Astrocyte (in vitro differentiated cells and primary cell): ENCODE results near the gene SSBP3. TPM values are rescaled to one million over a fixed set of nuclear protein-coding genes. Genes with fewer than 3 reads are reported as not detected.

ENCODE experiments used
- DNase-seq: peaks from one replicate; pipeline ENCODE4 v3.0.0-alpha.2; 2010; ENCODE audit warnings: low read depth
- FAIRE-seq: peaks from 2 replicates; lab custom pipeline; 2011; peaks lifted over from hg19 to GRCh38; lab: Jason Lieb, UNC
- H2AFZ ChIP-seq: 2 replicates; pipeline ENCODE4 v1.6.0; 2012; ENCODE audit warnings: low read depth, low read length, inconsistent platforms
- H3K27ac ChIP-seq: 2 replicates; pipeline ENCODE4 v1.5.1; 2011; ENCODE audit warnings: low read depth, low read length, inconsistent platforms
- H3K27me3 ChIP-seq: 2 replicates; pipeline ENCODE4 v1.6.0; 2011; ENCODE audit warnings: low read length, inconsistent platforms; ENCODE audit not compliant: insufficient read depth
- H3K36me3 ChIP-seq: 2 replicates; pipeline ENCODE4 v1.5.1; 2011; ENCODE audit warnings: low read length, inconsistent platforms; ENCODE audit not compliant: insufficient read depth
- H3K4me1 ChIP-seq: 2 replicates; pipeline ENCODE4 v1.5.1; 2011; ENCODE audit warnings: low read length, inconsistent platforms; ENCODE audit not compliant: insufficient read depth
- H3K4me2 ChIP-seq: 2 replicates; pipeline ENCODE4 v1.6.0; 2012; ENCODE audit warnings: low read length, inconsistent platforms
- H3K4me3 ChIP-seq: 2 replicates; pipeline ENCODE4 v1.5.1; 2011; ENCODE audit warnings: low read depth, mild to moderate bottlenecking, low read length, inconsistent platforms; ENCODE audit not compliant: insufficient read depth
- H3K79me2 ChIP-seq: 2 replicates; pipeline ENCODE4 v1.6.0; 2012; ENCODE audit warnings: mild to moderate bottlenecking, low read length, inconsistent platforms; ENCODE audit not compliant: insufficient read depth
- H3K9ac ChIP-seq: 2 replicates; pipeline ENCODE4 v1.6.0; 2012; ENCODE audit warnings: mild to moderate bottlenecking, low read length, inconsistent platforms
- H3K9me3 ChIP-seq: 2 replicates; pipeline ENCODE4 v1.5.1; 2012; ENCODE audit warnings: low read depth, mild to moderate bottlenecking, low read length, inconsistent platforms; ENCODE audit not compliant: insufficient read depth
- H4K20me1 ChIP-seq: 2 replicates; pipeline ENCODE4 v1.6.0; 2012; ENCODE audit warnings: low read length, inconsistent platforms; ENCODE audit not compliant: insufficient read depth
- H3K27ac Mint-ChIP-seq: one replicate; pipeline ENCODE4 v1.8.0; 2021; ENCODE audit warnings: mild to moderate bottlenecking, mixed read lengths; ENCODE audit not compliant: unreplicated experiment
- H3K27me3 Mint-ChIP-seq: one replicate; pipeline ENCODE4 v1.8.0; 2021; ENCODE audit warnings: low read depth, mixed read lengths; ENCODE audit not compliant: unreplicated experiment
- H3K36me3 Mint-ChIP-seq: one replicate; pipeline ENCODE4 v1.8.0; 2021; ENCODE audit warnings: low read depth, mixed read lengths; ENCODE audit not compliant: unreplicated experiment
- H3K4me1 Mint-ChIP-seq: one replicate; pipeline ENCODE4 v1.8.0; 2021; ENCODE audit warnings: low read depth, mixed read lengths; ENCODE audit not compliant: unreplicated experiment
- H3K4me3 Mint-ChIP-seq: one replicate; pipeline ENCODE4 v1.8.0; 2021; ENCODE audit warnings: mild to moderate bottlenecking, moderate library complexity, mixed read lengths; ENCODE audit not compliant: unreplicated experiment
- H3K9me3 Mint-ChIP-seq: one replicate; pipeline ENCODE4 v1.8.0; 2021; ENCODE audit warnings: mild to moderate bottlenecking, mixed read lengths; ENCODE audit not compliant: unreplicated experiment
- EZH2 ChIP-seq: IDR thresholded peaks from 2 replicates; pipeline ENCODE4 v1.6.1; 2012; ENCODE audit warnings: mild to moderate bottlenecking, low read length, inconsistent platforms; ENCODE audit not compliant: insufficient read depth
- total RNA-seq: library from RNA; stranded (reverse); gene quantifications from 2 replicates; pipeline ENCODE4 v1.2.1, GENCODE V29; 2021
- TF ChIP-seq, protein P1 (sequence below): IDR thresholded peaks from 2 replicates; pipeline ENCODE4 v1.5.1; 2011; ENCODE audit warnings: low read depth, mild to moderate bottlenecking, inconsistent platforms, low read length, moderate library complexity; ENCODE audit not compliant: insufficient read depth

SSBP3 gene
- total RNA-seq, 1 donor from 2014 or later = 89.8 TPM

DNA sequence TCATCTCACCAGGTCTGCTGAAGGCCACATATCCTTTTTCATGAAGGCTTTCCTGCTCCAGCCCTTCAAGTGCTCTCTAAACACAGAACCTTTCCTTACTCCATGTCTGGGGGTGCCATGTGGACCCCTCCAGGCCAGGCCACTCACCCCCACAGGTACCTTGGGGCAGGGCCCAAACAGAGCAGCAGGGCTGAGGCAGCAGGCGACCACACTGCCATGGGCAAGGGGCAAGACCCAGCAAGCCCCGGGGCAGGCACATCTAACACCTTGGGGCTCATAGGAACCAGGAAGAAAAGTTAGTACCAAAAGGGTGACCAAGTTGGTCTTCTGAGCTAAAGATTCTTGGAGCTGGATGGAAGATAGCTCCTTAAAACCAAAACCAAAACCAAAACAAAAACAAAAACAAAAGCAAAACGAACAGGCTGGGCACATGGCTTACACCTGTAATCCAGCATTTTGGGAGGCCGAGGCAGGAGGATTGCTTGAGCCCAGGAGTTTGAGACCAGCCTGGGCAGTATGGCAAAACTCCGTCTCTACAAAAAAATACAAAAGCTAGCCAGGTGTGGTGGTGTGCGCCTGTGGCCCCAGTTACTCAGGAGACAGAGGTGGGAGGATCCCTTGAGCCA, 142.5 kb downstream of the SSBP3 start:
- Mint-ChIP-seq H3K9me3 (no peaks in the 10 kb centered on the region), H3K4me3 (no peak overlapping the region), H3K36me3 (peaks cover 21% of the 10 kb centered on the region), H3K4me1 (peaks cover 14% of the 10 kb centered on the region), H3K27me3 (no peaks in the 10 kb centered on the region), H3K27ac (no peak overlapping the region)
- FAIRE-seq (no peak), DNase-seq (no peak)
- Histone ChIP-seq H4K20me1 (peaks cover 76% of the 10 kb centered on the region), H3K79me2 (peaks cover 7% of the 10 kb centered on the region), H3K4me2 (no peak overlapping the region), H3K27me3 (no peaks in the 10 kb centered on the region), H3K4me3 (no peak overlapping the region), H3K4me1 (peaks cover 9% of the 10 kb centered on the region), H3K27ac (no peak overlapping the region), H3K9me3 (no peaks in the 10 kb centered on the region), H3K36me3 (no peaks in the 10 kb centered on the region), H2AFZ (no peak overlapping the region), H3K9ac (no peak overlapping the region)
- TF ChIP-seq, protein P1, sequence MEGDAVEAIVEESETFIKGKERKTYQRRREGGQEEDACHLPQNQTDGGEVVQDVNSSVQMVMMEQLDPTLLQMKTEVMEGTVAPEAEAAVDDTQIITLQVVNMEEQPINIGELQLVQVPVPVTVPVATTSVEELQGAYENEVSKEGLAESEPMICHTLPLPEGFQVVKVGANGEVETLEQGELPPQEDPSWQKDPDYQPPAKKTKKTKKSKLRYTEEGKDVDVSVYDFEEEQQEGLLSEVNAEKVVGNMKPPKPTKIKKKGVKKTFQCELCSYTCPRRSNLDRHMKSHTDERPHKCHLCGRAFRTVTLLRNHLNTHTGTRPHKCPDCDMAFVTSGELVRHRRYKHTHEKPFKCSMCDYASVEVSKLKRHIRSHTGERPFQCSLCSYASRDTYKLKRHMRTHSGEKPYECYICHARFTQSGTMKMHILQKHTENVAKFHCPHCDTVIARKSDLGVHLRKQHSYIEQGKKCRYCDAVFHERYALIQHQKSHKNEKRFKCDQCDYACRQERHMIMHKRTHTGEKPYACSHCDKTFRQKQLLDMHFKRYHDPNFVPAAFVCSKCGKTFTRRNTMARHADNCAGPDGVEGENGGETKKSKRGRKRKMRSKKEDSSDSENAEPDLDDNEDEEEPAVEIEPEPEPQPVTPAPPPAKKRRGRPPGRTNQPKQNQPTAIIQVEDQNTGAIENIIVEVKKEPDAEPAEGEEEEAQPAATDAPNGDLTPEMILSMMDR = no peak
- TF ChIP-seq EZH2 = no peak

DNA sequence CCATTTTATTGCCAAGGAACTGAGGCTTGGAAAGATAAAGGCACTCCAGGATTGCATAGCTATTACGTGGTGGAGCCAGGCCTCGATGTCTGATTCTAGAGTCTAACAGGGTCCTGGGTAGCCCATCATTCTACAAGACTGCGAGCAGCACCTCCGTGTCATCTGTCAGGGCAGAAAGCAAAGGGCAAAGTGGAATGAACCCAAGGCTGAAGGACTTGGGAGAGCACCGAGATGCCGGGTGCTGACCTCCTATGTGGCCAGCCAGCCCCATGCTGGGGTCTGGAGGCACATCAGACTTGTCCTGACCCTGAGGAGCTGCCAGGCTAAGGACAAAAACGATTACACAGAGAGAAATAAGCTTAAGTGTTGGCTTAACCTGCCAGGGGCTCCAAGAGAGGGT, 143.9 kb downstream of the SSBP3 start:
- Histone ChIP-seq H3K79me2 (peaks cover 7% of the 10 kb centered on the region), H3K9me3 (no peaks in the 10 kb centered on the region), H2AFZ (no peak overlapping the region), H4K20me1 (peaks cover 62% of the 10 kb centered on the region), H3K36me3 (no peaks in the 10 kb centered on the region), H3K4me3 (no peak overlapping the region), H3K4me1 (no peaks in the 10 kb centered on the region), H3K9ac (no peak overlapping the region), H3K4me2 (no peak overlapping the region), H3K27me3 (no peaks in the 10 kb centered on the region), H3K27ac (no peak overlapping the region)
- no peak overlapping the region for H3K27ac Mint-ChIP-seq
- TF ChIP-seq, protein P1 = no peak
- TF ChIP-seq EZH2 = no peak
- FAIRE-seq = no peak
- H3K4me1 Mint-ChIP-seq = peaks cover 7% of the 10 kb centered on the region
- H3K36me3 Mint-ChIP-seq = peaks cover 21% of the 10 kb centered on the region
- DNase-seq = no peak
- H3K9me3 Mint-ChIP-seq = no peaks in the 10 kb centered on the region
- H3K4me3 Mint-ChIP-seq = no peak overlapping the region
- H3K27me3 Mint-ChIP-seq = no peaks in the 10 kb centered on the region

DNA sequence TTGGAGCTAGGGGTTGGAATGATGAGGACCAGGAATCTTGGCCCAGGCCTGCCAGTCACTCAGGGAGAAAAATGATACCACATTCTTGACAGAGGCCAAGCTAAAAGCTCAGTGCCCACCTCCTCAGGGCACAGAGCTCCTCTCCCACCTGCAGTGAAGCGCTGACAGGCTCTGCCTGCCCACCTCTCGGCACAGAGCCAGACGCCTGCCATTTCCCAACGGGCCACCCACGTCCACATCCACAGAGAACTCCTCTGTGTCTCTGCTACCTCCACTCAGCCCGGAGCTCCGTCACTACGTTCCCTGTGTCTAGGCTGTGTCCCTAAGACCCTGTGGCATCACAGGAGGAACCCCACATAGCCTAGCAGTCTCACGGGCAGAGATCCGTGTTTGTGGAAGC, 145.4 kb downstream of the SSBP3 start:
- Histone ChIP-seq H3K4me3 (no peak overlapping the region), H3K36me3 (no peaks in the 10 kb centered on the region), H3K4me2 (no peak overlapping the region), H4K20me1 (peaks cover 49% of the 10 kb centered on the region), H3K9me3 (no peaks in the 10 kb centered on the region), H3K79me2 (no peaks in the 10 kb centered on the region), H3K27ac (no peak overlapping the region), H3K4me1 (no peaks in the 10 kb centered on the region), H2AFZ (no peak overlapping the region), H3K27me3 (no peaks in the 10 kb centered on the region), H3K9ac (no peak overlapping the region)
- no peaks in the 10 kb centered on the region for H3K27me3 Mint-ChIP-seq
- H3K36me3 Mint-ChIP-seq = peaks cover 20% of the 10 kb centered on the region
- H3K9me3 Mint-ChIP-seq = no peaks in the 10 kb centered on the region
- H3K27ac Mint-ChIP-seq = peak overlapping the region; percentile 18
- FAIRE-seq (no peak), DNase-seq (no peak)
- TF ChIP-seq, protein P1 = no peak
- no peak overlapping the region for H3K4me3 Mint-ChIP-seq
- H3K4me1 Mint-ChIP-seq = peaks cover 11% of the 10 kb centered on the region
